ENCODE results near the gene KRTAP5-1. TPM values are rescaled to one million over a fixed set of nuclear protein-coding genes. Genes with fewer than 3 reads are reported as not detected.

KRTAP5-1 gene
- total RNA-seq, 1 experiment from 2014 or later, result not detected

DNA sequence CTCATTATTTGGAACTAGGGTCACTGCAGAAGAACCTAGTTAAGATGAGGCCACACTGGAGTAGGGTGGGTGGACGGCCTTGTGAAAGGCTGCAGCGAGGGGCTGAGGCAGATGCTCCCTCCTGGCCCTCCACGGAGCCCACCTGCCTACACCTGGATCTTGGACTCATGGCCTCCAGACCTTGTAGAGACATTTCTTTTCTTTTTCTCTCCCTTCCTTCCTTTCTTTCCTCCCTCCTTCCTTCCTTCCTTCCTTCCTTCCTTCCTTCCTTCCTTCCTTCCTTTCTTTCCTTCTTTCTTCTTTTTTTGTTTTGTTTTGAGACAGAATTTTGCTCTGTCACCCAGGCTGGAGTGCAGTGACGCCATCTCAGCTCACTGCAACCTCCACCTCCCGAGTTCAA, 39.7 kb downstream of the KRTAP5-1 start:
- DNase-seq (ENCODE audit: low read depth), result no peak

DNA sequence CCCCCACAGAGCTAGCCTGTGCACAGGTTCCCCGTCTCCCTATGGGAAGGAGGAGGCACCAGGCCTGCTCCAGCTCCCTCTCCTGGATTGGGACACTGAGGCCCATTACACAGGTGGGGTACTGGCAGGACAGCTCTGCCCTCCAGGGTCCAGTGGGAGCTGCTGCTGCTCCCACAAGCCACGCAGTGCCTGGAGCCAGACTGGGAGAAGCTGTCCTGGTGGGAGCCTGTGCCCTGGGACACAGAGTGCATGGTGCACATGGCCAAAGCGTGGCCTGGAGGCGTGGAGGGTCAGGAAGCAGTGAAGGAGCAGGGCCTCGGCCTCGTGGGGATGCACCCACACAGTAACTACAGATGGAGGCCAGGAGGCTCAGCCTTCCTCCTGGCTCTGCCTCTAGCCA, 40.5 kb downstream of the KRTAP5-1 start:
- no peak for DNase-seq (ENCODE audit: low read depth)

DNA sequence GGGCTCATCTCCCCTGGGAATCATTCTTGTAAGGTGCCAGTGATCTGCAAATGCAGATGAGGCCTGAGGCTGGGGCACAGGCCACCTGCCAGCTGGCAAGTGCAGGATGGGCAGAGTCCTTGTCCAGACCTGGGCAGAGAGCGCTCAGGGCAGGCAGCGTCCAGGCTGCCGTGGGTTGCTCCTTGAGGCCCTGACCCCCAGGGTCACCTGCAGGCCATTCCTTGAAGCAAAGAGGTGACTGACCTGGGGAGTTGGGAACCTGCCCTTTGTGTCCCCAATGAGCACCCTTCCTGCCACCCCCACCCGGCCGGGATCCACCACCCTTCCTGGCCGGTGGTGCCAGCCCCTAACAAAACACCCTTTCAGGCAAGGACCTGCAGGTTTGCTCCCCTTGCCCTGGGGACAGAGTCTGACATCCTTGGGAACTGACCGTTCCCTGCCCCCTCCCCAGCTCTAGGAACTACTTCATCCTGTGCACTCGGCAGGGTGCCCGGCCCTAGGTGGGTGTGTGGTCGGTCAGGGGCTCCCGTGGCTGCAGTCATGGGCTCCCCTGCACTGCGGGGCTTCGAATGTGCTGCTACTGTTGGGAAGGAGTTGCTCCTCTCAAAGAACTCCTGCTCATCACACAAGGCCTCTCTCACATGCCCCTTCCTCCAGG, 41.3 kb downstream of the KRTAP5-1 start:
- no peak for DNase-seq (ENCODE audit: low read depth)

DNA sequence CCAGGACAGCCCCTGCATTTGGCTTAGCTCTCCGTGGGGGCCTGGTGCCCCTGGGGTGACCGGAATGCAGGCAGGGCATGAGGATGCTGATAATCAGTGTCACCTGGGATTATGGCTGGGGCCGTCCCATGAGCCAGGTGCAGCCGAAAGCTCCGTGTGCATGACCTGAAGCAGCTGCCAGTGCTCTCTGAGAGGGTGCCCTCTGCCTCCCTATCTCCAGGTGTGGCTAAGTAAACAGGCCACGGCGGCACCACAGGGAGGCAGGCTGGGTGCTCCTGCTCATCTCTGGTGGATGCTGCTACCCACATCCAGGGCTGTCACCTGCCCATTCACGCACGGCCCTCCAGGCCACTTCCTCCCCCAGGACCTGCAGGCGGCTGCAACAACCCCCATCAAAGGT, 42.8 kb downstream of the KRTAP5-1 start:
- DNase-seq (ENCODE audit: low read depth), result no peak

DNA sequence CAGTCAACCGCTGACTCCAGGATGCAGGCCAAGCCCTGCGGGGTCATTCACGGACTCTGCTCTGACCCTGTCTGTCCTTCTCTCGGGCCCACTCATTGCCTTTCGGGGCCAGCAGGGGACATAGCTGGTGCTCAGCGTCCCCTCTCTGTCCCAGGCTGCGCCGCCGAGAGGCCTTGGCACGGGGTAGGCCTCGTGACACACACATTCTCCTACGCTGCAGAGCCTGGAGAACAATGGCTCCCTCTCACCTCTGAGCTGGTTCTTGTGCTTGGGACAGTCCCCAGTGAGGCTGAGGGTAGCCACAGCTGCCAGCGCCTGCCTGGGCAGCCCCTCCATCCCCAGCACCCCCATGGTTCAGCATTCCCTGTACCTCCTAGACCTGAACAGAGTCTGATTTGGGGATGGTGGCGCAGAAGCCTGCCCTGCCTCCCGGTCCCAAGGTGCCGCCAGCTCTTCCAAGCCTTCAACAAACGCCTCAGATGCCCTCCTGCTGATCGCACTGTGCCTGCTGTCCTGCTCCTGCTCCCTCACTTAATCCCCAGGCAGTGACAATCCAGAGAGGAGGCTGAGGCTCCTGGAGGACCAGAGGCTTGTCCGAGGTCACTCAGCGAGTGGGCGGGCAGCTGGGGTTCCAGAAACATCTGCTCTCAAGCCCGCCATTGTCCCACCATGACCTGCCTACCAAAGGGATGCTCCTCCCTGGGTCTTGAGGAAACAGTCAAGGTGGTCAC, 43.4 kb downstream of the KRTAP5-1 start:
- peak; percentile 36 for DNase-seq (ENCODE audit: low read depth)

DNA sequence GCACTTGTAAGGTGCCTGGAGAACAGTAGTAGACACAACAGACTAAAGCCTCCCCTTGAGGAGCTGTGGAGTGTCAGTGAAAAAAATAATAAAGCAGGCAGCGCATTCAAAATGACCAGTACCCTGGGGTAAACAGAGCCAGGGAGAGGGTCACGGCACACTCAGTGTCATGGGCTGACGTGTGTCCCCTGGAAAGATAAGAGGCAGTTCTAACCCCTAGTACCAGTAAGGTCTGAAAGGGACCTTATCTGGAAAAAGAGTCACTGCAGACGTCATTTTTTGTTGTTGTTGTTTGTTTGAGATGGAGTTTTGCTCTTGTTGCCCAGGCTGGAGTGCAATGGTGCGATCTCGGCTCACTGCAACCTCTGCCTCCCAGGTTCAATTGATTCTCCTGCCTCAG, 45.0 kb downstream of the KRTAP5-1 start:
- no peak for DNase-seq (ENCODE audit: low read depth)

DNA sequence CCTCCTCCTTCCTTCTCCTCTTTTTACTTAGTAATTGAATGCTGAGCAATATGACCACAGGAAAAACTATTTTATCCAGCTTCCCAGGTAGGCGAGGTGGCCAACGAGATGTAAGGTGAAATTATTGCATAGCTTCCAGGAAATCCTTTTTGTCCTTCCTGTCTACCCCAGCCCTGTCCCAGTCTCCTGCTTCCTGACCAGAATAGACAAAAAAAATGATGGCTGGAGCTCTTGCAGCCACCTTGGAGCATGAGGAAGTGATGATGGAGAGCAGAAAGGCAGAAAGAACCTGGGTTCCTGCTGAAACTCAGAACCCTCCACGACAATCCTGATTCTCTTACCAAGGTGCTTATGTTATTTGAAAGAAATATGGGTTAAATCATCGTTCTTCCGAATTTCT, 46.9 kb downstream of the KRTAP5-1 start:
- no peak for DNase-seq (ENCODE audit: low read depth)

DNA sequence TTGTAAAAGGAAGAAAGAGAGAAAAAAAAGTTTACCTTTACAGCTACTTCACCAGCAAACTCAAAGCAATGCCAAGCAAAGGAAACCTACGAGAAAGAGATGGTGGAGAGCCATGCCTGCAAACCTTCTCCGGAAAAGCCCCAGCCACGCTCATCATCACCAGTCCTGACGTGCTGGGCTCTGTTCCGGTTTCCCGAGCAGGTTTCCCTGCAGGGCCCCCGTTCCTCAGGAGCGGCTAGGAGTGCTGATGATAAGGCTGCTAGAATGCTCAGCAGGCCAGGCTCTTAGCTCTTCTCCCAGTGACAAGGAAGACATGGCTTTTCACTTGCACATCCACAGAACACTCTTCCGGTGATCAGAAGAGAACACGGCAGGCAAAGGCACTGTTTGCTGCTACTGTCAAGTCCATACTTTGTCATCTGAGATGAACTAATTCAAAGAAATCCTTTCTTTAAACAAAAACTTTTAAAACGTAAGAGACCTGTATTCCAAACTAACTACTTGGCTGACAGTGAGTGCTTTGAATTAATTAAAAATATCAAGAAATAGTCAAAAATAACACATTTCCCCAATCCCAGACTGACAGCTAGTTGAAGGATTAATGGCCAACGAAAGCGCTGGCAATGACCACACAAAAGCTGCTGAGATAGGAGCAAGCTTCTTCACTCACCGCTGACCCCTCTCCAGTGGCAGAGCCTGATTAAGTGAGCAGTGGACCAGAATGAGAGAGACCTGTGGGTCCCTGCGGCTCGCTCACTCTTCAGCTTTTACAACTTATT, 48.8 kb downstream of the KRTAP5-1 start:
- DNase-seq (ENCODE audit: low read depth), result no peak

DNA sequence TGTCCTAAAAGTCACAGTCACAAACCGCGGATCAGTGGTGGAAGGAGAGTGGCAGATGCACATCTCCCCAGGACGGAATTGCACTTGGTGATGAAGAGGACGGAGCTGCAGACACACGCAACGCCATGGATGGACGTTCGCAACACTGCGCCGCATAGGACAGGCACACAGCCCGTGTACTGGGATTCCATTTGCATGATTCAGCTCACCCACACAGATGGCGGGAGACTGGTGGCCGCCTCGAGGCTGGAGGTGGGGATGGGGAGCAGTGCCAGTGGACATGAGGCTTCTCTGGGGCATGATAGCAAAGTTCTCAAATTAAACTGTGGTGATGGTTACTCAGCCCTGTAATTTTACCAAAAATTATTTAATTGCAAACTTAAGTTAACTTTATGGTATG, 50.4 kb downstream of the KRTAP5-1 start:
- peak; percentile 80 for DNase-seq (ENCODE audit: low read depth)

Other genes starting within 250 kb of the KRTAP5-1 start
- gene BRSK2, start 195.3 kb downstream of the KRTAP5-1 start, total RNA-seq (2014; rRNA removed; shearing (Covaris generic)), result not detected in 2 replicates
- gene MOB2, start 98.5 kb downstream of the KRTAP5-1 start, total RNA-seq (2014; rRNA removed; shearing (Covaris generic)), result 15.1 and 24.3 TPM in 2 replicates
- gene DUSP8, start 13.0 kb downstream of the KRTAP5-1 start, total RNA-seq (2014; rRNA removed; shearing (Covaris generic)), result 0.10 and 0.24 TPM in 2 replicates
- not detected in 2 replicates for gene KRTAP5-2, start 13.0 kb upstream of the KRTAP5-1 start, total RNA-seq (2014; rRNA removed; shearing (Covaris generic))
- gene KRTAP5-3, start 23.2 kb upstream of the KRTAP5-1 start, total RNA-seq (2014; rRNA removed; shearing (Covaris generic)), result not detected in 2 replicates
- not detected in 2 replicates for gene KRTAP5-4, start 36.9 kb upstream of the KRTAP5-1 start, total RNA-seq (2014; rRNA removed; shearing (Covaris generic))
- not detected in 2 replicates for gene KRTAP5-5, start 44.5 kb upstream of the KRTAP5-1 start, total RNA-seq (2014; rRNA removed; shearing (Covaris generic))
- gene KRTAP5-6, start 111.9 kb upstream of the KRTAP5-1 start, total RNA-seq (2014; rRNA removed; shearing (Covaris generic)), result not detected in 2 replicates
- 4.3 and 6.6 TPM in 2 replicates for gene IFITM10, start 165.3 kb upstream of the KRTAP5-1 start, total RNA-seq (2014; rRNA removed; shearing (Covaris generic))
- 383 and 388 TPM in 2 replicates for gene CTSD, start 178.6 kb upstream of the KRTAP5-1 start, total RNA-seq (2014; rRNA removed; shearing (Covaris generic))
- 0.20 TPM in 1 of 2 replicates, not detected in the other for gene SYT8, start 249.7 kb upstream of the KRTAP5-1 start, total RNA-seq (2014; rRNA removed; shearing (Covaris generic))

All from RPMI7951 (cell line).